ENCODE data around the gene TAF5L. TPM values are rescaled to one million over a fixed set of nuclear protein-coding genes. Genes with fewer than 3 reads are reported as not detected.
"Not testable (repeated sequence)": the region's sequence is repeated elsewhere in the genome, so short reads cannot be mapped to it uniquely, and the experiment has no call there.

TAF5L gene
- total and polyA plus RNA-seq, 2 of the 8 experiments (the other 6 are each of a cell fraction or from before 2014, with no cell fraction given): 17.7 to 23.3 TPM

DNA sequence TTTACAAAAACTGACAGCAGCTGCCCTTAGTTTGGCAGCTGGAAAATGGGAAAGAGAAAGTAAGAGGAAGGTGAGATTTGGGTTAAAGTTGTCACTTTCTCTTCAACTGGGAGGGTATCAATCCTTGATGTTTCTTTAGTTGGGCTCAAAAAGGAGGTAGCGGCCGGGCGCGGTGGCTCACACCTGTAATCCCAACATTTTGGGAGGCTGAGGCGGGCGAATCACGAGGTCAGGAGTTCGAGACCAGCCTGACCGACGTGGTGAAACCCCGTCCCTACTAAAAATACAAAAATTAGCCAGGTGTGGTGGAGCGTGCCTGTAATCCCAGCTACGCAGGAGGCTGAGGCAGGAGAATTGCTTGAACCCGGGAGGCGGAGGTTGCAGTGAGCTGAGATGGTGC lies 65.8 kb downstream of the TAF5L start:
- H4K8ac ChIP-seq (ENCODE audit: extremely low read depth, insufficient read depth, low read length); H2AK5ac ChIP-seq (ENCODE audit: low read depth, low read length); H3K56ac ChIP-seq (replicated peaks; ENCODE audit: insufficient read length, low read depth, low read length); H2BK20ac ChIP-seq (ENCODE audit: low read length); H3K4me2 ChIP-seq (ENCODE audit: insufficient read depth in 1 of 2, low read depth in 2 of 2, low read length in 2 of 2); FAIRE-seq; H3K9ac ChIP-seq (replicated peaks in 1 of 4; ENCODE audit: extremely low read depth in 1 of 4, low read depth in 3 of 4, low read length in 3 of 4); H2BK12ac ChIP-seq (ENCODE audit: low read depth, low read length); H3K14ac ChIP-seq (ENCODE audit: insufficient read length); CTCF ChIA-PET (ENCODE audit: partially characterized antibody); H3K79me1 ChIP-seq (ENCODE audit: low read depth, low read length); H3K23ac ChIP-seq (ENCODE audit: insufficient read length); H2BK15ac ChIP-seq (ENCODE audit: low read length); H2BK5ac ChIP-seq (ENCODE audit: low read depth, low read length); H3K27ac ChIP-seq (ENCODE audit: low read depth, low read length); H3K9me3 ChIP-seq (ENCODE audit: insufficient read depth in 2 of 2, low read depth in 1 of 2, low read length in 1 of 2); H2BK120ac ChIP-seq (replicated peaks; ENCODE audit: low read depth, low read length); H3K4me3 ChIP-seq (ENCODE audit: extremely low read depth in 1 of 4, insufficient read depth in 2 of 4, low read depth in 3 of 4, low read length in 4 of 4); H3K18ac ChIP-seq (ENCODE audit: extremely low read depth, low read length); H3K27me3 ChIP-seq (replicated peaks in 1 of 4; ENCODE audit: control insufficient read depth in 3 of 4, extremely low read depth in 1 of 4, insufficient read depth in 3 of 4, low read length in 3 of 4); DNase-seq (ENCODE audit: low read depth in 1 of 2, low spot score in 2 of 2); H3K23me2 ChIP-seq (ENCODE audit: low read depth, low read length); H3K4ac ChIP-seq (replicated peaks; ENCODE audit: insufficient read length, low read depth, low read length); POLR2A ChIA-PET (ENCODE audit: partially characterized antibody); H4K20me1 ChIP-seq (replicated peaks in 1 of 2; ENCODE audit: control insufficient read depth in 1 of 2, insufficient read depth in 2 of 2, low read length in 2 of 2); H3K36me3 ChIP-seq (ENCODE audit: control insufficient read depth in 2 of 4, insufficient read depth in 4 of 4, low read length in 3 of 4); H4K5ac ChIP-seq (ENCODE audit: insufficient read length, low read depth, low read length); H2AFZ ChIP-seq (ENCODE audit: low read length); H4K91ac ChIP-seq (replicated peaks; ENCODE audit: insufficient read length, low read length): not testable (repeated sequence)
- Histone ChIP-seq H3K79me2 (ENCODE audit: control insufficient read depth in 1 of 2, insufficient read depth in 2 of 2, low read length in 2 of 2) (peaks cover 0 to 13% of the 10 kb centered on the region in 2 experiments; a peak in 2 of 4 replicates), H3K4me1 (replicated peaks in 1 of 4; ENCODE audit: control insufficient read depth in 3 of 4, insufficient read depth in 4 of 4, low read length in 3 of 4) (peaks cover 0 to 12% (median 2%) of the 10 kb centered on the region in 4 experiments; a peak in 4 of 7 replicates)
- WGBS, 2 experiments (ENCODE audit: extremely low coverage in 1 of 2, insufficient coverage in 1 of 2, insufficient read length in 1 of 2, insufficient replicate concordance in 2 of 2, low coverage in 1 of 2, low lambda C conversion rate in 2 of 2, missing lambda C conversion rate in 1 of 2): 92% methylated on average over 13 of the region's 15 CpGs; no CpG with 5 or more reads in 1 of the 2 experiments
